Heart right ventricle (tissue), 16 donors: Measurements from ENCODE around the gene NCMAP. TPM values are rescaled to one million over a fixed set of nuclear protein-coding genes. Genes with fewer than 3 reads are reported as not detected.
"Not testable (repeated sequence)": the region's sequence is repeated elsewhere in the genome, so short reads cannot be mapped to it uniquely, and the experiment has no call there.

ENCODE experiments used
- ATAC-seq, 8 donors: fragments of 200-7000 bp; cut with Tn5 transposase; one replicate each; pipeline ENCODE4 v1.9.1; 2020; ENCODE audit warnings: mild to moderate bottlenecking in 8 of 8, moderate library complexity in 8 of 8, moderate number of reproducible peaks in 1 of 8
- DNase-seq, 2 donors: peaks; one replicate each; pipeline ENCODE4 v3.0.0-alpha.2; 2020
- H3K27ac ChIP-seq, 10 donors: fragments of 200-600 bp; sonication (generic) in 2 of 10; one replicate each; pipeline versions ENCODE4 v1.5.0 to v1.8.0; 2020 to 2022; ENCODE audit warnings: mild to moderate bottlenecking in 3 of 10
- H3K27me3 ChIP-seq, 7 donors: fragments of 200-600 bp; one replicate each; pipeline ENCODE4 v1.8.0; 2021 to 2022; ENCODE audit warnings: mild to moderate bottlenecking in 2 of 7
- H3K36me3 ChIP-seq, 9 donors: fragments of 200-600 bp; sonication (generic) in 1 of 9; one replicate each; pipeline versions ENCODE4 v1.5.0 to v1.8.0; 2020 to 2022; ENCODE audit warnings: mild to moderate bottlenecking in 2 of 9
- H3K4me1 ChIP-seq, 9 donors: fragments of 200-600 bp; sonication (generic) in 1 of 9; one replicate each; pipeline versions ENCODE4 v1.5.0 to v1.8.0; 2020 to 2022; ENCODE audit warnings: mild to moderate bottlenecking in 4 of 9
- H3K4me3 ChIP-seq, 10 donors: fragments of 200-600 bp; sonication (generic) in 2 of 10; one replicate each; pipeline versions ENCODE4 v1.5.0 to v1.8.0; 2020 to 2022; ENCODE audit warnings: mild to moderate bottlenecking in 7 of 10, moderate library complexity in 2 of 10
- H3K9me3 ChIP-seq, 11 donors: fragments of 200-600 bp in 10 of 11; sonication (generic) in 2 of 11; one replicate each; pipeline versions ENCODE4 v1.5.0 to v1.8.0; 2013 to 2022; ENCODE audit warnings: mild to moderate bottlenecking in 2 of 11, control low read depth in 1 of 11, moderate library complexity in 1 of 11
- CTCF ChIP-seq, 9 donors: fragments of 200-600 bp; sonication (generic) in 2 of 9; IDR thresholded peaks; one replicate each; pipeline versions ENCODE4 v1.5.0 to v1.8.0; 2021 to 2022; ENCODE audit warnings: antibody characterized with exemption in 9 of 9, mild to moderate bottlenecking in 5 of 9, moderate library complexity in 1 of 9
- WGBS, 2 donors: extraction: QIAGEN DNeasy Blood & Tissue Kit; methylation state at CpG; one replicate each; pipeline ENCODE4 v1.1.7; 2013; ENCODE audit warnings: inconsistent platforms in 1 of 2; 5-methylcytosine and 5-hydroxymethylcytosine counted together
- intact Hi-C, 10 donors: fragments of 100-400 bp; cut with DNase I; formaldehyde crosslinking; loops; one replicate each; pipeline versions ENCODE4 v1.11.1 to v1.14.2; 2022
- polyA plus RNA-seq, 2 donors: library from polyadenylated mRNA; stranded (reverse); fragments of 200-250 nt; gene quantifications; one replicate each; pipeline ENCODE4 v1.2.3, GENCODE V29; 2013
- total RNA-seq, 10 donors: library from RNA; stranded (reverse); fragmentation: NEBNext Ultra II Directional in 3 of 10; extraction: Animal tissue kit (Norgen Biotek cat#: 25700) in 3 of 10; gene quantifications; one replicate each; pipeline versions ENCODE4 v1.2.1 to v1.2.4, GENCODE V29; 2021 to 2023
- donor health status: Arrhythmogenic right ventricular cardiomyopathy.
- donor health status: ischemic (EF 13 %, LVEDD 7.1; RV severe dilation, severe dysfunction).
- donor health status: healthy with polysubstance abuse.
- donor health status: DM: no; HTN: yes; CAD: no.
- donor health status: DM: no; HTN: no; CAD: no.
- donor health status: ischemic (EF 25% LVEDD 6.9; RV normal size, moderate dysfunction).
- donor health status: ischemic (EF 25% LVEDD 5.7; RV mildly dilated, moderate dysfunction).
- donor health status: healthy.
- donor health status: DM: yes; HTN: yes; CAD: no.
- donor health status: Ischemic cardiomyopathy.
- donor health status: ischemic (EF 35%, LVEDD 5.7; RV mildly dilated, moderate dysfunction).
- donor health status: nonischemic (EF 11% LVEDD 7.7; RV severe dilation, severe dysfunction).
- donor health status: DM: yes; HTN: yes; CAD: no.
- donor health status: PGD.
- donor health status: ischemic (EF 29% LVEDD 5.4; RV normal size, mild dysfunction).
- donor health status: nonischemic (EF 23%, LVEDD 6.1; RV moderate dilation, normal function).

Gene NCMAP
- total and polyA plus RNA-seq, 12 donors, result 0.01 to 0.36 (median 0.10) TPM; not detected in 2

DNA sequence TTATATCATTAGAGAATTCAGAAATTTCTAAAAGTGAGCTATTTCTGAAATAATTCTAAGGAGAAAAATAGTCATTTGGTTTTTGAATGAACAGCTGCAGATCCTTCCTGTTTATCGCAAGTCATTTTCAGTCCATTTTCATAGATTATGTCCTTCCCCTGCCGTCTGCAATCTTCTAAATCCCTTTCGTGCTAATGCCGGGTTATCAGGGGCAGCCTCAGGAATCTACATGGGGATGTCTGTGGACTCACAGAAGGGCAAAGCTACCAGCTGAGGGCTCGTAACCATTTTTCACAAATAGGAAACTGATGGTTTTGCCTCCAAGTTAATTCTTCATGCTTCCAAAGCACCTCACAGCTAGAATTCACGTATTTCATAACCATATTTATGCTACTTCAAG is 30.3 kb upstream of the NCMAP start:
- intact Hi-C loops, result loop anchor here in 5 of 10 donors (5.0 to 10.0 kb wide), 6 partner anchors 91 to 328 kb away; partner anchors contain the start of genes NIPAL3 (in 2 of the 5) and STPG1 (in 1 of the 5)
- Histone ChIP-seq H3K4me1 (no peaks in the 10 kb centered on the region), H3K27me3 (no peaks in the 10 kb centered on the region), H3K36me3 (peaks cover 0 to 3% (median 0%) of the 10 kb centered on the region in 9 donors), H3K9me3 (no peaks in the 10 kb centered on the region), H3K27ac (no peak overlapping the region), H3K4me3 (no peak overlapping the region)
- TF ChIP-seq CTCF (IDR thresholded peaks at IDR 0.05), result no peak
- DNase-seq (no peak), ATAC-seq (no peak)
- 68 to 78% methylated on average over 6 of the region's 6 CpGs for WGBS, 2 donors

GRCh38 chr1:24526045-24526444 is 29.8 kb upstream of the NCMAP start:
- Histone ChIP-seq H3K27ac (no peak overlapping the region), H3K36me3 (peaks cover 0 to 4% (median 0%) of the 10 kb centered on the region in 9 donors), H3K4me1 (no peaks in the 10 kb centered on the region), H3K9me3 (no peaks in the 10 kb centered on the region), H3K4me3 (no peak overlapping the region), H3K27me3 (no peaks in the 10 kb centered on the region)
- WGBS, 2 donors, result 76 to 89% methylated on average over 7 of the region's 7 CpGs
- intact Hi-C loops, result loop anchor here in 5 of 10 donors (5.0 to 10.0 kb wide), 6 partner anchors 91 to 329 kb away; partner anchors contain the start of genes NIPAL3 (in 2 of the 5) and STPG1 (in 1 of the 5)
- TF ChIP-seq CTCF (IDR thresholded peaks at IDR 0.05), result no peak
- ATAC-seq (no peak), DNase-seq (no peak)

GRCh38 chr1:24526940-24527542 is 28.8 kb upstream of the NCMAP start:
- WGBS, 2 donors, result 81 to 83% methylated on average over 8 of the region's 8 CpGs
- no peak for DNase-seq
- no peak overlapping the region for H3K4me3 ChIP-seq
- H3K27me3 ChIP-seq, result no peaks in the 10 kb centered on the region
- intact Hi-C loops, result loop anchor here in 5 of 10 donors (5.0 to 10.0 kb wide), 6 partner anchors 92 to 330 kb away; partner anchors contain the start of genes NIPAL3 (in 2 of the 5) and STPG1 (in 1 of the 5)
- TF ChIP-seq CTCF (IDR thresholded peaks at IDR 0.05), result peak in 8 of 9 donors; percentile 35 to 64 (median 50)
- no peak for ATAC-seq
- H3K4me1 ChIP-seq, result no peaks in the 10 kb centered on the region
- H3K9me3 ChIP-seq, result no peaks in the 10 kb centered on the region
- no peak overlapping the region for H3K27ac ChIP-seq
- peaks cover 0 to 13% (median 0%) of the 10 kb centered on the region in 9 donors for H3K36me3 ChIP-seq

GRCh38 chr1:24528744-24529143 is 27.1 kb upstream of the NCMAP start:
- TF ChIP-seq CTCF (IDR thresholded peaks at IDR 0.05), result no peak
- no peaks in the 10 kb centered on the region for H3K4me1 ChIP-seq
- no peak overlapping the region for H3K27ac ChIP-seq
- WGBS, 2 donors, result 95 to 98% methylated on average over 2 of the region's 2 CpGs
- no peak overlapping the region for H3K4me3 ChIP-seq
- DNase-seq, result no peak
- no peaks in the 10 kb centered on the region for H3K27me3 ChIP-seq
- no peaks in the 10 kb centered on the region for H3K9me3 ChIP-seq
- H3K36me3 ChIP-seq, result peaks cover 0 to 26% (median 0%) of the 10 kb centered on the region in 9 donors
- ATAC-seq, result no peak
- intact Hi-C loops, result loop anchor here in 5 of 10 donors (5.0 to 10.0 kb wide), 6 partner anchors 94 to 331 kb away; partner anchors contain the start of genes NIPAL3 (in 2 of the 5) and STPG1 (in 1 of the 5)

DNA sequence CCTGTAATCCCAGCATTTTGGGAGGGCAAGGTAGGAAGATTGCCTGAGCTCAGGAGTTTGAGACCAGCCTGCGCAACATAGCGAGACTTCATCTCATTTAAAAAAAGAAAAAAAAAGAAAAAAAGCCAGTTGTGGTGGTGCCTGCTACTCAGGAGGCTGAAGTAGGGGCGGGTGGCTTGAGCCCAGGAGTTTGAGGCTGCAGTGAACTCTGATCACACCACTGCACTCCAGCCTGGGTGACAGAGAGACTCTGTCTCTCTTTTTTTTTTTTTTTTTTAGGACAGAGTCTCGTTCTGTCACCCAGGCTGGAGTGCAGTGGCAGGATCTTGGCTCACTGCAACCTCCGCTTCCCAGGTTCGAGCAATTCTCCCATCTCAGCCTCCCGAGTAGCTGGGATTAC is 26.6 kb upstream of the NCMAP start:
- WGBS, 2 donors, result 93 to 94% methylated on average over 7 of the region's 7 CpGs
- intact Hi-C loops, result loop anchor here in 5 of 10 donors (5.0 to 10.0 kb wide), 6 partner anchors 94 to 332 kb away; partner anchors contain the start of genes NIPAL3 (in 2 of the 5) and STPG1 (in 1 of the 5)
- H3K27ac ChIP-seq, ATAC-seq, H3K4me3 ChIP-seq, H3K27me3 ChIP-seq, H3K4me1 ChIP-seq, DNase-seq, H3K9me3 ChIP-seq: not testable (repeated sequence)
- peaks cover 0 to 26% (median 0%) of the 10 kb centered on the region in 9 donors for H3K36me3 ChIP-seq
